GM21381 (cell line): Measurements from ENCODE around the gene CCL19.

Experiments
- ATAC-seq: cut with Tn5 transposase; IDR thresholded peaks from one replicate; pipeline ENCODE4 v1.9.1; 2021; ENCODE audit warnings: mild to moderate bottlenecking, moderate library complexity; ENCODE audit not compliant: unreplicated experiment

CCL19 gene

DNA sequence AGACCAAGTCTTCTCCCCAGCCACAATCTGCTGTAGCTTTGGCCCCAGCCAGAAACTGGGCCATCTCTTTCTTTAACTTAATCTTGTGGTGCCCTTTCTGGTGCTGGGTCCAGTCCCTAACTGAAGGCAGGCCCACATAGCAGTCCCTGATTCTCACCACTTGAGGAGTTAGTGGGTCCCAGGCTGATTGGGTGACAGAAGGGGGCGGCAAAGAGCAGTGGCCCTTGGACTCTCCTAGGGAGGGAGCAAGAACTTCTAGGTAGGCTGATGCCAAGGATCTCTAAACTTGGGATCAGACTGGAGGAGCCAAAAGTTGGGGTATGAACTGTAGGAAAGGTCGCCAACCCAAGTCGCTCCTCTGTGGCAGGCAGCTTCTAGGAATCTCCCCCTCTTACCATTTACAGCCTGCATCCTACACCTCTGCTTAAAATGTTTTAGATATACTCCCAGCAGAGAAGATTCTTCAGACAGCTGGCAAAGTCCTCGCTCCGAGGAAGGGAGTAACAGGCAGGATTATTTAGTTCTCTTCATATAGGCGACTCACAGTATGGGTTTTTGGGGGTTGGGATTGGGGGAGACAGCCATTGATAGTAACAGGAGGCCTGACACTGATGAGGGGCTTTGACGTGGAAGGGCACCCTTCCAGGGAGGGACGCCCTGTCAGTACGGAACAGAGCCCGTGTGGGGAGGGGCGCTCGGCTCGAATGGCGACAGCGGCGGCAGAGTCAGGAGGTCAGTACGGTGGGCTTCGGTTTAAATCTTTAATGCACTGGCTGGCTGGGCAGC lies 26.6 kb downstream of the CCL19 start:
- ATAC-seq: peak; percentile 45

DNA sequence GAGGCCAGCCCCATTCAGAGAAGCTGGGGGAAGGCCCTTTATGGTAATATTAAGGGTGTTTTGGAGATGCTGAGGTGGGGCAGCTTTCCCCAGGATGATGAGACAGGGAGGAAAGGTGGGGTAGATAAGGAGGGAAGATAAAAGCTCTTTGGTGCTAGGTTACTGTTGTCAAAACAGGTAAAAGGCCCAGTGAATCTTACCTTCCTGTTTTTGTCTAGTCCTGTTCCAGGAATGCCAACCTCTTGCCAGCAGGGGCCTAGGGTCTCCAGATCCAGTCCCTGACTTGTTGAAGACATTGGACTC lies 27.8 kb downstream of the CCL19 start:
- ATAC-seq: no peak

DNA sequence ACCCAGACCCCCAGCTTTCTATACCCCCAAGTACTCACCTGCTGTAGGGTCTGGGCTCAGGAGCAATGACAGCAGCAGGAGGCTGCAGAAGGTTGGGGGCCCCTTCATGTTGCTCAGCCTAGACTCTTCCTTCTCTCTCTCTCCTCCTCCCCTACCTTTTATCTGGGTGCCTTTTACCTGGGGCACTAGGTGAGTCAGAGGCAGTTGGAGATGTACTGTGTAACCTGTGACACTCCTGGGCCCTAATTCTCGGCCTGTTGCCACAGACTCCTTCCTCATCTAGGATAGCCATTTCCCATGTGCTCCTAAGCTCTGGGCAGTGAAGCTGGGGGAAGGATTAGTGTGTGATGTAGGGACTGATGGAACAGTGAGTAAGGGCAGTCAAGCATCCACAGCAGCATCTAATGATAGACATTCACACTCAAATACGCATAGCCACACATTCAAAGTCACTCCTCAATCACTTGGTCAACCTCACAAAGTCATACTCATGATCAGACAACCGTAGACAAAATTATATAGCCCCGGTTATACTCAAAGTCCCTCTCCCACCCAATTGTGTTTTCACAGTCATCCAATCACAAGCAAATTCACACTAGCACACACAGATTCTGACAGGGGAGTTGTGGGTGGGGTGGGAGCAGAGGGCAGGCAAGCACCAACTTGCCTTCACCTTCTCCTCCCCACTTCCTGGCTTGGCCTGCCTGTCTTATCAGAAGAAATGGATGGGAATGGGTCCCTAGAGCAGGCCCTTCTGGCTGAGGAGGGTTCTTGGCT lies 28.4 kb downstream of the CCL19 start, which contains the start of gene CCL27:
CCL27 (minus strand) TSS at position 132 of the 777 bp plus-strand sequence; CDS start at position 108, 24 bp downstream.
- no peak for ATAC-seq

DNA sequence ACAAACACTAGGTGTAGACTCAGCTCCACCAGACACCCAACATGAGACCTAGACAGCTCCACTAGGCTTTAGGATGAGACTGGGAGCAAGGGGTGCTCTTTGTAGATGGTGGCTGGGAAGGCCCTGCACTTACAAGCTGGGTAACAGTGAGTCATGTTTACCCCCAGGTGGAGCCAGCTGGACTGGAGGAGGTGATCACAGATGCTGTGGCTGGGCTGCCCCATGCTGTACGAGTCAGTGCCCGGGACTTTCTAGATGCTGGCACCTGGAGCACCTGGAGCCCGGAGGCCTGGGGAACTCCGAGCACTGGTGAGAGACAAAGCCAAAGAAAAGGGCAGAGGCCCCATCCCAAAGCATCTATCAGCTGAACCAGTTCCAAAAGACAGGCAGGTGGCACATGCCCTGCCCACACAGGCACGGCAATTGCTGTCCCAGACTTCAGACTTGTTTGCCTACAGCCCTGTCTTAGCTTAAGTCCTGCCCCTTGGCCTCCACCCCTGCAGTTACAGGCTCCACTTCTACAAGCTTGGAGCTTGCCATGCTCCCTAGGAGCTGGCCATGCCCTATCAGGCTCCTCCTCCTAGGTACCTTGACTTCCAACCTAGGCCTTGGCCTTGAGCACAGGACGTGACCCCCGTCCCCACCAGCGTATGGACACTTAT lies 31.4 kb downstream of the CCL19 start:
- ATAC-seq: no peak

DNA sequence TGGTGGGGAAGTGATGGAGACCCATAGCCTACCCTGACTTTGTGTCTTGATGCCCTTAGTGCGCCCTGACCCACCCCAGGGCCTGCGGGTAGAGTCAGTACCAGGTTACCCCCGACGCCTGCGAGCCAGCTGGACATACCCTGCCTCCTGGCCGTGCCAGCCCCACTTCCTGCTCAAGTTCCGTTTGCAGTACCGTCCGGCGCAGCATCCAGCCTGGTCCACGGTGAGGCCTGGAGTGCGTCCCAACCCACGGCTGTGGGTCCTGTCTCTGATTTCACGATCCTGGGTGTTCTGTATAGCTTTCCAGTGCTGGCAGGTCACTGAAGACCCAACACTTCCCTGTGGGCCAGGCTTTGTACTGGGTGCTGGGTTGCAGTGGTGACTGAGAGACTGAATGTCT lies 32.6 kb downstream of the CCL19 start:
- no peak for ATAC-seq

DNA sequence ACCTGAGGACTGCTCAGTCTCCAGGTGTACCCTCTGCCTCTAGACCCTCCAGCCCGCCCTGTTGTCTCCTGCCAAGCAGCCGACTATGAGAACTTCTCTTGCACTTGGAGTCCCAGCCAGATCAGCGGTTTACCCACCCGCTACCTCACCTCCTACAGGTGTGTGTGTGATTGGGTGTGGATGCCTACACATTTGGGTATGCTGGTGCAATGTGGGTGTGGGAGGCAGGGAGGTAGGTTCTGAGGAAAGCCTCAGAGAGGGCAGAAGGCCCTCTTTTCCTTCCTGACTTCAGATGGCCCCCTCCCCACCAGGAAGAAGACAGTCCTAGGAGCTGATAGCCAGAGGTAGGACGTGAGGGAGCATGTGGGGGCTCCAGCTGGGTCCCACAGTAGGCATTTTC lies 34.1 kb downstream of the CCL19 start:
- ATAC-seq: no peak

DNA sequence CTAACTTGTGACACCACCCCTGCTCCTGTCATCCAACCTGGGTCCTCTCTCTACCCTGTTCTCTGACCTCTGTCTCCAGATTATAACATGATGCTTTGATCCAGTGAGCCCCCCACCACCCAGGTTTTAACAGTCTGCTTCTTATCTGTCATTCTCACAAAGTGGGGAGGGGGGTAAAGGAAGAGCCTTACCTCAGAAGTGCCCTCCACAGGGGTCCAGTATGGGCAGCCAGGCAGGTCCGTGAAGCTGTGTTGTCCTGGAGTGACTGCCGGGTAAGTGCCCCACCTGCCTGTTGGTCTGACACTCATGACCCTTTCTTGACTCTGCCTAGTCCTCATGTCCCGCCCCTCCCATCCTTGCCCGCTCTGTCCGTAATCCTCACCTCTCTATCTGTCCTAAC lies 35.7 kb downstream of the CCL19 start:
- no peak for ATAC-seq

DNA sequence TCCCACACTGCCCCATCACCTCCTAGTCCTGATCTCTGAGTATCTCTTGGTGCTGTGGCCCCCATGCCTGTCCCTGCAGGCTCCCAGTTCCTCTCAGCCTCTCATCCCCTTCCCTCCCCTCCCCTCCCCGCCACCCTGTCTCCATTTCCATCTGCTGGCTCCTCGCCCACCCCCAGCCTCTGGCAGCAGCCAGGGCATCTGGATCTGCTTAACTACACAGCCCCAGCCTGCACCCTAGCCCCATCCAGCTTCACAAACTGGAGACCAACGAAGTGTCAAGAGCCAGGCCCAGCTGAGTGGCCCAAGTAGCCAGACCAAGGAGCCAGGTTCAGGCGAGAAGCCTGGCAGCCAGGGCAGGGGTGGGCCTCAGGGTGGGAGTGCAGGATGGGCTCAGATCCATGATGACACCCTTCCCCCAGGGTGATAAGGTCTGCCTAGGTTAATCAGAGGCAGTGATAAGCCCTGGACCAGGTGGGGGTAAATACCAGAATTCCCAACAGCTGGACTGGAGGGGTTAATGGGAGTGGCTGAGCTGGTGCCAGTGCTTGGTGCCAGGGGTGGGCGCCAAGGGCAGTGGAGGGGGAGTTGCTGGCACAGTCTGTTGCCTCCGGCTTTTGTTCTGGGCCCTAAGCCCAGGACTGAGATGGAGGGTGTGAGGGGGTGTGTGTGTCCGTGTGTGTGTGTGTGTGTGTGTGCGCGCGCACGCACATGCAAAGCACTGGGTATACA lies 36.6 kb downstream of the CCL19 start:
- no peak for ATAC-seq

DNA sequence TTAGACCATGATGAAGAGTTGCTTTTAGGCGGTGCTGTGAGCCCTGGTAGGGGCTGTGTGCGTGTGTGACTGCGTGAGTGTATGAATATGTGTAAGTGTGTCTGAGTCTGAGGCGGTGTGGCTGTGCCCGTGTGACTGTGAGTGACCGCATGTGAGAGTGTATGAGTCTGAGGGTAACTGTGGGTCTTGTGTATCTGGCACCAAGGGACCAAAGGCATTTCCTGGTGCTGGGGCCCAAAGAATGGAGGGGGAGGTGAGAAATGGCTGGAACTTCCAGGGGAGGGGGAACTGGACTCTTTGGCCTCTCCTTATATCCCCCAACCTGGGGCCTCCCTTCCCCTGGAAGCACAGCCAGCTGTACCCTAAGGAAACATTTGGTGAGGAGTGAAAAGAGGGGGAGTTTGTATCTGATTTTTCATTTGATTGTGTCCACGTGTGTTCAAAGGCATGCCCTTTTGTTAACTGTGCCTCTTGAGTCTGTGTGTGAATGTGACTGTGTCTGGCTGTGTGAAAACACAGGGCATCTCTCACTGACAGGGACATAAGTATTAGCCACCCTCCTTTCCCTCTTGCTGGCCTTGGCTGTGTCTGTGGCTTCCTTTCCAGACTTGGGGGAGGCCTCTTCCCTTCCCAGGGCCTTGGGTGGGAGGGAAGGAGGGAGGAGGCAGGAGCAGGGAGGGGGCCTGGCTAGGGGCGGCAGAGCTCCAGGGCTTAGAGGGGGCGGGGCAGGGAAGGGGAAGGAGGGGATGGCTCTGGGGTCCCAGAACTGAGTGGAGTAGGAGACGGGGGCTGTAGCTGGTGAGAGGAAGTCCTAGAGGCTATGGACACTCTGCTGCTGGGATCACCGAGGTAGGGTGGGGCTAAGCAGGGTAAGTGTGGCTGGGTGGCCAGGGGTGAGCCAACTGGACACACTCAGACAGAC lies 37.7 kb downstream of the CCL19 start:
- no peak for ATAC-seq

DNA sequence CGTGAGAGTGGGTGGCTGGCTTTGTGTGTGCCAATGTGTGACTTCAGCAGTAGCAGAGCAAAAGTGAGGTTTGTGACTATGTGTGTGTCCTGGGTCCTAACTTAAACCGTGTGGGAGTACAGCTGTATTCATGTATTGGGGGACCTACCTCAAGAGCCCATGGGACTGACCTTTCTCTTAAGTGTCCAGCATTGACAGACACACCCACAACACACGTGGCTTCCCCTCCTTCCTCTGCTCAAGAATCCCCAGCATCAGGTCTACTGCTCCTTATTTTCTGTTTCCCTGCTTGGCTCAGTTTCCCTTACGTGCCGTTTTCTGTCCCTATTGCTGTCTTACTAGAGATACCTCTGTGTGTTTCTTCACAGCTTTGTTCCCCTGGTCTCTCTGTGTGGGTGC lies 38.5 kb downstream of the CCL19 start:
- ATAC-seq: no peak

DNA sequence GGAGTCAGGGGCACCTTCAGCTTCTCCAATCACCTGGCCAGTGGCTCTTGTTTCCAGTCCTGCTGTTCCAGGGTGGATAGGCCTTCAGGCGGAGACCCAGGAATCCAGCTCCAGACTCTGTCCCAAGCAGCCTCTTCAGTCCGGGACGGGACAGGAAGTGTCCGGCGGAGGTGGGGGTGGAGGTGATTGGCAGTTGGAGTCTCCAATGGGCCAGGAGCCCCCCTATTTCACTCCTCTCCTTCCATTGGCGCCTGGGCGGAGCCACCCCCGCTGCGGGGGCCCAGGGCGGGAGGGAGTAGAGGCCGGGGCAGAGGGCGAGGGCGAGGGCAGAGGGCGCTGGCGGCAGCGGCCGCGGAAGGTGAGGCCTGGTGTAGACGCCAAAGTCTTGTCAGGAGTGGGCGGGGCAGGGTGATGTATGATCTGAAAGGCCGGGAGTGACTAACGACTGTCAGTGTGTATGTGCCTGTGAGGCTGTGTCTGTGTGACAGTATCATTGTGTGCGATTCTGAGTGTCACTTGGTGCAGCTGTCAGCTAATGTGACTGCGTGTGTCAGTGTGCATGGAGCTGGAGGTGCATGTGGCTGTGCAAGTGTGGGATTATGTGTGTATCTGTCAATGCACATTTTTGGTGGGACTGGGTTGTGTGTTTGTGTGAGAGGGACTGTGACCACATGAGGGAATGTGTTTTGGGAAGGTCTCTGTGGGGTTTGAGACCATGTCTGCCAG lies 39.0 kb downstream of the CCL19 start, which contains the start of gene IL11RA:
IL11RA (plus strand) TSS at position 310 of the 726 bp plus-strand sequence. CDS start 3,033 bp downstream, outside the sequence.
- ATAC-seq: no peak

DNA sequence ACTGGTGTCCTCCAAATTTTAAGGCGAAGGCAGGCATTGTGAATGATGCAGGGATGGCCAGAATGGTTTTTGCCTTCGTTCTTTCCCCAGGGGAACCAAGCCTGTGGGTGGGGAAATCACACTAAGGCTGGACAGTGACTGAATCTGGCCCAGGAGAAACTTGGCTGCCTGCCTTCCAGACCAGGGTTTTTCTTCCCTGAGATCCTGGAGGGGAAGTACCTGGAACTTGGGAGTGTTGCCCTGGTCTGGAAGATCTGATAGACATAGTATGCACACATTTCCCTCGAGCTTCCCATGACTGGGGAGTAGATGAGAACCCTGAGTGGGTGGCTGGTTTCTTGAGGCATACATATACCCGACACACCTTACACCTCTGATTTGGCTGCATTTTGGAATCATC lies 39.8 kb downstream of the CCL19 start:
- ATAC-seq: no peak

DNA sequence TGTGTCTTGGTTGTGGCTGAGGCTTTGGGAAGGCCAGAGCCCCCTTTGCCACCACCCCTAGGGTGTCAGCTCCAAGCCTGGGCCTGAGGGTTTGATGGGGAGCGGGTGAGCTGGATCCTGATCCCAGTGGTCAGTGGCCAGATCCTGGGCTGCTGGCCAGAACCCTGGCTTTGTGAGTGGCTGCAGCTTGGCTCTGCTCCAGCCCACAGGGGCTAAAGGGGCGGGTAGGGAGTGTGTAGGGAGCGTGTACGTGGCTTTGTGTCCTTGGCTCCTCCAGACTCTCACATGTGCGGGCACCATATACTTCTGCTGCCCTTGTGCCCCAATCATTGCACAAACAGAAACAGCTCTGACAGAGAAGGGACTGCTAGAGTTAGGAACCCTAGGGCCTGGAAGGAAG lies 40.3 kb downstream of the CCL19 start:
- no peak for ATAC-seq

DNA sequence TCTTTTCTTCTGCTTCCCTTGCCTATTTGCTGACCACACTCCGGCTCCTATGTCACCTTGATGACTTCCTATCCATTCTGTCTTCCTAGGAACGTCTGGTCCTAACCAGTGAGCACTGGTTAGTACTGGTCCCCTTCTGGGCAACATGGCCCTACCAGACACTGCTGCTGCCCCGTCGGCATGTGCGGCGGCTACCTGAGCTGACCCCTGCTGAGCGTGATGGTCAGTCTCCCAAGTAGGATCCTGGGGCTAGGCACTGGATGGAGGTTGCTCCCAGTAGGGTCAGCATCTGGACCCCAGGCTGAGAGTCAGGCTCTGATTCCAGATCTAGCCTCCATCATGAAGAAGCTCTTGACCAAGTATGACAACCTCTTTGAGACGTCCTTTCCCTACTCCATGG lies 42.4 kb downstream of the CCL19 start:
- ATAC-seq: no peak

DNA sequence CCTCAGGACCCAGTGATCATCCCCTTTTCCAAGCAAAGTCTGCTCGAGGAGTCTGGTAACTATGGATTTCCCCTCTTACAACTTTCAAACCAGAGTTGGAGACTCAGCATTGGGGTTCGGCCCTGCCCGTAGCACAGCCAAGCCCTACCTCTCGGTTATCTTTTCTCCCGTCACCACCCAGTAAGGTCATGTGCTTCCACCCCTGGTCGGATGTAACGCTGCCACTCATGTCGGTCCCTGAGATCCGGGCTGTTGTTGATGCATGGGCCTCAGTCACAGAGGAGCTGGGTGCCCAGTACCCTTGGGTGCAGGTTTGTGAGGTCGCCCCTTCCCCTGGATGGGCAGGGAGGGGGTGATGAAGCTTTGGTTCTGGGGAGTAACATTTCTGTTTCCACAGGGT lies 43.4 kb downstream of the CCL19 start:
- no peak for ATAC-seq

DNA sequence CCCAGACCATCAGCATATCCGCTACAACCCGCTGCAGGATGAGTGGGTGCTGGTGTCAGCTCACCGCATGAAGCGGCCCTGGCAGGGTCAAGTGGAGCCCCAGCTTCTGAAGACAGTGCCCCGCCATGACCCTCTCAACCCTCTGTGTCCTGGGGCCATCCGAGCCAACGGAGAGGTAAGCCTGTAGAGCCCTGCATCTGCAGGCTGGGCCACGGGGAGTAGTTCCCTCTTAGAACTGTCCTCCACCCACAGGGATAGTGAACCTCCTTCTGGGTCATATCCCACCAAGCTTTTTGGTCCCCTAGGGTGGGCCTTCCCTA lies 44.0 kb downstream of the CCL19 start:
- no peak for ATAC-seq

DNA sequence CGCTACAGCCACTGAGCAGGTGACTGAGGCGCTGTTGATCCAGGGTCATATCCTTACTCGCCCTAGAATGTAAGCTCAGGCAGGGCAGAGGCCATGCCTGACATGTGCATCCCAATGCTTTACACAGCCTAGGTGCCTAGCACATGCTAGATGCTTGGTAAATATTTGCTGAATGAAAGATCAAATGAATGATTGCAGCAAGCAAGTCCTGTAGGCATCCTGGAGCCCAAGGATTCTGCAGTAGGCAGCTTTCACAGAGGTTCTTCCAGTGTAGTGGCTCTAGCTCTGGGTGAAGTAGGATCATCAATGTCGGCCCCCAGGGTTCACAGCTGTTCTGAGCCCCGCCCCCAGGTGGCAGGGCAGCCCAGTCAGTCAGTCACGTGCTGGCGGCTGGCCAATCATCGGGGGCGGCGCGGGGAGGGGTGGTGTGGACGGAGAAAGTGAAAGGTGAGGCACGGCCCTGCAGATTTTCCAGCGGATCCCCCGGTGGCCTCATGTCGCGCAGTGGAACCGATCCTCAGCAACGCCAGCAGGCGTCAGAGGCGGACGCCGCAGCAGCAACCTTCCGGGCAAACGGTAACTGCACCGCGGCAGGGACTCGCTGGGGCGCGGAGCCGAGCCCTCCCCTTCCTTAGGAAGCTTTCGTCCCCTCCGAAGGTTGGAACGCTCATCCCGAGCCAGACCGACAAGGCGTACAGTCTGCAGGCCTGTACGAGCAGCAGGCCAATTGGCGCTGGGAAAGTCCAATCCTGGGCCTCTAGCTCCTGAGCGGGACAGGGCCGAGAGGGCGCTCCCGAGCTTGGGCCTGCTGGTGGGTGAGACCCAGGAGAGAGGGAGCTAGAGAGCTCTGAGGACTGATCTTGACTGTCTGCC lies 44.6 kb downstream of the CCL19 start, which contains the start of gene GALT:
GALT (plus strand) TSS at position 465 of the 873 bp plus-strand sequence; CDS start at position 495, 30 bp downstream.
- peak; percentile 85 for ATAC-seq

DNA sequence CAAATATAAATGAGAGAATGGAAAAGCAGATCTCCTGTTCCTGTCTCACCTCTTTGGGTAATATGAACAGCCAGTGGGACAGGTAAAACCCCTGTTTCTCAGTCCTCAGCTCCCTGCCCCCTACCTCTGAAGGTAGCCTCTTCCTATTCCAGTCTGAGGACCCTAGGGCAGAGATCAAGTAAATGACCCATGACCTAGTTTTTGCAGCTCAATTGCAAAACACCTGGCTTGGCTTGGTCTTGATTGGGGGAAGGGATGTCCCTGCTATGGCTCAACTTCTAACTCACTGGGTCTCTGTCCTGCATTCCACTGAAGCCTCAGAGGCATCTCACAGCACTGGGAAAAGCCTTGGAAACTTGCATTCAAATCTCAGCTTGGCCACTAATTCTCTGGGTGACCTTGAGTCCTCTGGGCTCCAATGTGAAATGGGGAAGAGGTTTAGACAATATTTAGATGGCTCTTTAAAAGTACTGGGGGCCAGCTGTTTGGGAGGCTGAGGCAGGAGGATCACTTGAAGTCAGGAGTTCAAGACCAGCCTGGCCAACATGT lies 46.2 kb downstream of the CCL19 start:
- ATAC-seq: no peak
